Omental fat pad (tissue), 4 donors: ENCODE data around the gene CYB5R4. TPM values are rescaled to one million over a fixed set of nuclear protein-coding genes. Genes with fewer than 3 reads are reported as not detected.

Experiments
- ATAC-seq: fragments of 150-250 bp; one replicate; pipeline ENCODE4 v1.9.1; 2016; ENCODE audit warnings: mild to moderate bottlenecking, moderate library complexity; ENCODE audit not compliant: low FRiP score
- DNase-seq: peaks from one replicate; pipeline ENCODE4 v3.0.0-alpha.2; 2019; ENCODE audit warnings: low spot score
- CTCF ChIP-seq, 3 donors: fragments of 450-650 bp; IDR thresholded peaks; one replicate each; pipeline ENCODE4 v1.5.1; 2016 to 2017; ENCODE audit warnings: antibody characterized with exemption in 3 of 3, mild to moderate bottlenecking in 3 of 3, moderate library complexity in 2 of 3
- total RNA-seq, 4 donors: library from RNA; depleted of rRNA; stranded (reverse); fragments of >200 nt; gene quantifications; one replicate each; pipeline ENCODE4 v1.1.0, GENCODE V29; 2016

The CYB5R4 gene
- total RNA-seq, 4 donors from 2014 or later, result 7.2 to 12.8 (median 10.7) TPM

- TF ChIP-seq CTCF (IDR thresholded peaks at IDR 0.05), result no peak
These were observed 103.1 kb downstream of the CYB5R4 start for GRCh38 chr6:83962582-83962981.

GRCh38 chr6:83966539-83966938 lies 107.0 kb downstream of the CYB5R4 start:
- DNase-seq (no peak), ATAC-seq (no peak)
- no peak for TF ChIP-seq CTCF (IDR thresholded peaks at IDR 0.05)

More at GRCh38 chr6:83962582-83962981, 103.1 kb downstream of the CYB5R4 start:
- DNase-seq, result no peak
- no peak for ATAC-seq

- DNase-seq (no peak), ATAC-seq (no peak)
- TF ChIP-seq CTCF (IDR thresholded peaks at IDR 0.05), result no peak
These were observed 111.1 kb downstream of the CYB5R4 start for GRCh38 chr6:83970582-83970981.

- no peak for ATAC-seq
- no peak for DNase-seq
- TF ChIP-seq CTCF (IDR thresholded peaks at IDR 0.05), result no peak
These were observed 115.0 kb downstream of the CYB5R4 start for GRCh38 chr6:83974409-83975050.

GRCh38 chr6:83976037-83976755 lies 116.7 kb downstream of the CYB5R4 start:
- DNase-seq (no peak), ATAC-seq (no peak)
- no peak for TF ChIP-seq CTCF (IDR thresholded peaks at IDR 0.05)

- ATAC-seq (no peak), DNase-seq (no peak)
- no peak for TF ChIP-seq CTCF (IDR thresholded peaks at IDR 0.05)
These were observed 117.4 kb downstream of the CYB5R4 start for GRCh38 chr6:83976871-83977270.

- ATAC-seq (no peak), DNase-seq (no peak)
- no peak for TF ChIP-seq CTCF (IDR thresholded peaks at IDR 0.05)
These were observed 118.8 kb downstream of the CYB5R4 start for GRCh38 chr6:83978324-83978734.
